ENCODE data around the gene GIMAP6.
"Not testable (repeated sequence)": the region's sequence is repeated elsewhere in the genome, so short reads cannot be mapped to it uniquely, and the experiment has no call there.

GIMAP6 gene

GRCh38 chr7:150580638-150581394, 51.4 kb downstream of the GIMAP6 start:
- DNase-seq, result no peak

DNA sequence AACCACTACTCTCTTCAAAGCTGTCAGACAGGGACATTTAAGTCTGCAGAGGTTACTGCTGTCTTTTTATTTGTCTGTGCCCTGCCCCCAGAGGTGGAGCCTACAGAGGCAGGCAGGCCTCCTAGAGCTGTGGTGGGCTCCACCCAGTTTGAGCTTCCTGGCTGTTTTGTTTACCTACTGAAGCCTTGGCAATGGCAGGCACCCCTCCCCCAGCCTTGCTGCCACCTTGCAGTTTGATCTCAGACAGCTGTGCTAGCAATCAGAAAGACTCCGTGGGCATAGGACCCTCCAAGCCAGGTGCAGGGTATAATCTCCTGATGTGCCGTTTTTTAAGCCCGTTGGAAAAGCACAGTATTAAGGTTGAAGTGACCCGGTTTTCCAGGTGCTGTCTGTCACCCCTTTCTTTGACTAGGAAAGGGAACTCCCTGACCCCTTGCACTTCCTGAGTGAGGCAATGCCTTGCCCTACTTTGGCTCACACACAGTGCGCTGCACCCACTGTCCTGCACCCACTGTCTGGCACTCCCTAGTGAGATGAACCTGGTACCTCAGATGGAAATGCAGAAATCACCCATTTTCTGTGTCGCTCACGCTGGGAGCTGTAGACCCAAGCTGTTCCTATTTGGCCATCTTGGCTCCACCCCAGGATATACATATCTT, 52.1 kb downstream of the GIMAP6 start:
- DNase-seq, result not testable (repeated sequence)
